Measurements from ENCODE around the gene CDKN1A.

- no peak for TF ChIP-seq CTCF (IDR thresholded peaks at IDR 0.05; ENCODE audit: low read depth, low read length)
- no peak for TF ChIP-seq MAX (IDR thresholded peaks at IDR 0.05; ENCODE audit: low read depth, low read length)
- no peak for TF ChIP-seq POLR2A (IDR thresholded peaks at IDR 0.05; ENCODE audit: extremely low read depth, insufficient read length)
These were observed 20.5 kb upstream of the CDKN1A start for GRCh38 chr6:36657942-36658544.
